ENCODE data around the gene PPTC7. TPM values are rescaled to one million over a fixed set of nuclear protein-coding genes. Genes with fewer than 3 reads are reported as not detected.

Gene PPTC7
- total and polyA plus RNA-seq, 2 of the 8 experiments (the other 6 are each of a cell fraction or from before 2014, with no cell fraction given): 8.1 to 15.9 TPM

- no peak for TF ChIP-seq KDM1A (IDR thresholded peaks at IDR 0.05; ENCODE audit: borderline replicate concordance, low read length)
These were observed 36.8 kb downstream of the PPTC7 start (continued) for GRCh38 chr12:110546339-110546738.
